ENCODE measurements around the gene LAMB3.

LAMB3 gene

DNA sequence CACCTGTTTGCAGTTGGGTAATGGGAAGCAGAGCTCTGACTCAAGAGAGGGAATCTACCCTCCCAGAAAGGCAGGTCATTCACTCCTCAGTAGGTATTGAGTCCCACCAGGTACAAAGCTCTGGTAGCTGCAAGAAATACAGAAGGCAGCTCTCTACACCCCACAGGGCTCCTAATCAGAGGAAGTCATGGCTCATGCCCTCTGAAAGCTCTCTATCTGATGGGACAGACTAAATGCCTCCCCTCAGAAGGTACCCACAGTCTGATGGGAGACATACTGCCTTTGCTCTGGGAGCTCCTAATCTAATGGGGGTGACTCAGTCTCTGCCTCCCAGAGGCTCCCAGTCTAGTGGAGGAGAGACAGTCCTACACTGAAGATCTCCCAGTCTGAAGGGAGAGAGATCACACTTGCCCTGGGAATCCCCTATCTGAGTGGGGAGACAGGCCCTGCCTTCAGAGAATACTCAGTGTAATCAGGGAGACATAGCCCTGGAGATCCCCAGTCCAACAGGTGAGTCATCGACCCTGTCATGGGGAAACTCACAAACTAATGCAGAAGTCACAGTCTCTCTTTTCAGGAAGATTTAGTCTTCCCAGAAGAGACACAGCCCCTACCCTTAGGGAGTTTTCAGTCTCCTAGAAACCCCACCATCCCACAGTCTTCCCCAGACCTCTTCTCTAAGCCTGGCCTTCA is 45.0 kb downstream of the LAMB3 start:
- POLR2A ChIA-PET = no interaction called here

DNA sequence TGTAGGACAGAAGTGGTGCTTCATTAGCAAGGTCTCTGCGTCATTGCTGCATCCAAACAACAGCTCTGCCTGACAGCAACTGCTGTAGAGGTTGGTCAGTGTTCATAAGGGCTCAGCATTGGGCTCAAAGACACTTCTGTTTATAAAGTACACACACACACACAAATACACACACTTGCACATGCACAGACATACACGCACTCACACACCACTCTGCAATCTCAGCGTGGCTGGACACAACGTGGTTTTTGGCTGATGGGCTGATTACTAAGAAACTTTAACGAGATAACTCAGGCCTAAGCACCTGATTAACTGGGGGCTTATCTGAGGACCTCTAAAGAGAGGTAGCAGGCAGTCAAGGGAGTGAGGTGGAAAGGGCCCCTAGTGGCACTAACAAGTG is 48.3 kb downstream of the LAMB3 start:
- DNase-seq (ENCODE audit: extremely low spot score) = no peak
- ChIA-PET POLR2A (no interaction called here), CTCF (interaction anchor here (1.3 to 16.7 kb wide), 9 partner anchors 9 to 144 kb away, joined by 3 to 148 read pairs (median 6); no protein-coding TSS in a partner anchor)
- TF ChIP-seq, protein P1, sequence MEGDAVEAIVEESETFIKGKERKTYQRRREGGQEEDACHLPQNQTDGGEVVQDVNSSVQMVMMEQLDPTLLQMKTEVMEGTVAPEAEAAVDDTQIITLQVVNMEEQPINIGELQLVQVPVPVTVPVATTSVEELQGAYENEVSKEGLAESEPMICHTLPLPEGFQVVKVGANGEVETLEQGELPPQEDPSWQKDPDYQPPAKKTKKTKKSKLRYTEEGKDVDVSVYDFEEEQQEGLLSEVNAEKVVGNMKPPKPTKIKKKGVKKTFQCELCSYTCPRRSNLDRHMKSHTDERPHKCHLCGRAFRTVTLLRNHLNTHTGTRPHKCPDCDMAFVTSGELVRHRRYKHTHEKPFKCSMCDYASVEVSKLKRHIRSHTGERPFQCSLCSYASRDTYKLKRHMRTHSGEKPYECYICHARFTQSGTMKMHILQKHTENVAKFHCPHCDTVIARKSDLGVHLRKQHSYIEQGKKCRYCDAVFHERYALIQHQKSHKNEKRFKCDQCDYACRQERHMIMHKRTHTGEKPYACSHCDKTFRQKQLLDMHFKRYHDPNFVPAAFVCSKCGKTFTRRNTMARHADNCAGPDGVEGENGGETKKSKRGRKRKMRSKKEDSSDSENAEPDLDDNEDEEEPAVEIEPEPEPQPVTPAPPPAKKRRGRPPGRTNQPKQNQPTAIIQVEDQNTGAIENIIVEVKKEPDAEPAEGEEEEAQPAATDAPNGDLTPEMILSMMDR (IDR thresholded peaks at IDR 0.05; ENCODE audit: control extremely low read depth, extremely low read depth, low read depth, missing control alignments) = no peak

More for the DNA sequence above, 45.0 kb downstream of the LAMB3 start:
- peak; percentile 74 for DNase-seq (ENCODE audit: extremely low spot score)
- TF ChIP-seq, protein P1 (IDR thresholded peaks at IDR 0.05; ENCODE audit: control extremely low read depth, extremely low read depth, low read depth, missing control alignments) = no peak
- CTCF ChIA-PET = interaction anchor here (0.6 to 16.7 kb wide), 14 partner anchors 6 to 141 kb away, joined by 3 to 148 read pairs (median 8); no protein-coding TSS in a partner anchor

DNA sequence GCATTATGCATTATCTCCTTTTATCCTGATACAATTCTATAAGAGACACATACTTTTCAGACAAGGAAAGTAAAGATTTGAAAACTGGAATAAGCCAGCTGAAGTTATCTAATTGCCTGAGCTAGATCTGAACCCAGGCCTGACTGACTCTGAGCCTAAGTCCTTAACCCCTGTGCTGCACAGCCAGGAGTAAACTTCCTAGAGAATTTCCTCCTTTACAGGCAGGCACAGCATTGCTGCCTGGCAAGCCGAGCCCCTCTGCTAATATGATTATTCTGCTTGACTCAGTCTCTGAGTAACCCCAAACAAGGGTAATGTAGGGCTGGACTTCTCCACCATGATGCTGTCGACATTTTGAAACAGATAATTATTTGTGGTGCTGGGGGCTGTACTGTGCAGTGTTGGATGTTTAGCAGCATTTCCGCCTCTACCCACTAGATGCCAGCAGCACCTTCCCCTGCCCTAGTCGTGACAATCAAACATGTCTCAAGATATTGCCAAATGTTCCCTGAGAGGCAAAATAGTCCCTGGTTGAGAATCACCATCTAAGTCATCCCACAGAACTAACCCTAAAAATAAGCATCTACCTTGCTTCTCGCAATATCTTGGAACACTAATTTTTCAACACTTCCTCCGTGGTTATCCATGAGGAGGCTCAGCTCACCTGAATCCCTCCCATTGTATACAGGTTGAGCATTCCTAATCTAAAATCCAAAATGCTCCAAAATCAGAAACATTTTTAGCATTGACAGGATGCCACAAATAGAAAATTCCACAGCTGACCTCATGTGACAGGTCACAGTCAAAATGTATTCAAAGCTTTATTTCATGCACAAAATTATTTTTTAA is 50.2 kb downstream of the LAMB3 start:
- TF ChIP-seq, protein P1 (IDR thresholded peaks at IDR 0.05; ENCODE audit: control extremely low read depth, extremely low read depth, low read depth, missing control alignments) = peak; percentile 50
- ChIA-PET POLR2A (no interaction called here), CTCF (interaction anchor here (0.7 to 16.7 kb wide), 17 partner anchors 11 to 146 kb away, joined by 3 to 148 read pairs (median 4); no protein-coding TSS in a partner anchor)
- DNase-seq (ENCODE audit: extremely low spot score) = no peak

DNA sequence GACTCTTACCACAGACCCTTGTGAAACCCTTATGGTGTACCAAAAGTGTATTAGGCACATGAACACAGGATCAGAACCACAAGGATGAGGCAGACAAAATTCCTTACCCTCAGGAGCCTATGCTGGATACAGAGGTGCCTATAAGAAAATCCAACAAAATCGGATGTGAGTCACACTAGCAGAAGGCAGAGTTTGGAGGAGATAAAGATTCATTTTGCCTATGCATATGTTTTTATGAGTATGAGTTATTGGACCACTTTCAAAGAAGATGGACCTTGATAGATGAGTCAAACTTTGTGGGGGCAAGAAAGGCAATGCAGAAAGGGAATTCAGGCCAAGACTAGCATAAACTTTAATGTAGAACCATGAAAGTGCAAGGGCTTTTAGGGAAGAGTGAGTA is 51.7 kb downstream of the LAMB3 start:
- POLR2A ChIA-PET = no interaction called here
- DNase-seq (ENCODE audit: extremely low spot score) = no peak
- TF ChIP-seq, protein P1 (IDR thresholded peaks at IDR 0.05; ENCODE audit: control extremely low read depth, extremely low read depth, low read depth, missing control alignments) = no peak
- CTCF ChIA-PET = interaction anchor here (0.8 to 16.7 kb wide), 7 partner anchors 10 to 222 kb away, joined by 3 to 148 read pairs (median 3); no protein-coding TSS in a partner anchor

DNA sequence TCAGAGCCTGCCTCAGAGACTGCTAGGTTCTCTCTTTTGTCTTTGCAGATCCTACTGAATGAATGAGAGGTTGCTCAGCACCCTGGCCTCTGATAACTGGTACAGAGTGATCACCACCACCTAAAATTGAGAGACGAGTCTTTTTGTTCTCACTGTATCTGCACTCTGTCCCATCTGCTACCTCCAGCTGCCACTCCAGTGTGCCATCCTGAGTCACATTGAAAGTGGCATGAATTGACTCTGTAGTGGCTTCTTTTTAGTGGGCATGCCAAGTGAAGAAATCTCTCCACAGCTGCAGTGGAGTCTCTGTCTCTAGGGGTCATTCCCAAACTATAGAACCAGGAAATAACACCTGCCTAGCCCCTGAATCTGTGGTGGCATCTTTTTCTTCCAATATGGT is 54.0 kb downstream of the LAMB3 start:
- TF ChIP-seq, protein P1 (IDR thresholded peaks at IDR 0.05; ENCODE audit: control extremely low read depth, extremely low read depth, low read depth, missing control alignments) = no peak
- ChIA-PET POLR2A (no interaction called here), CTCF (interaction anchor here (0.9 to 16.7 kb wide), 8 partner anchors 13 to 225 kb away, joined by 3 to 148 read pairs (median 4); partner anchors contain the start of gene LAMB3)
- no peak for DNase-seq (ENCODE audit: extremely low spot score)

DNA sequence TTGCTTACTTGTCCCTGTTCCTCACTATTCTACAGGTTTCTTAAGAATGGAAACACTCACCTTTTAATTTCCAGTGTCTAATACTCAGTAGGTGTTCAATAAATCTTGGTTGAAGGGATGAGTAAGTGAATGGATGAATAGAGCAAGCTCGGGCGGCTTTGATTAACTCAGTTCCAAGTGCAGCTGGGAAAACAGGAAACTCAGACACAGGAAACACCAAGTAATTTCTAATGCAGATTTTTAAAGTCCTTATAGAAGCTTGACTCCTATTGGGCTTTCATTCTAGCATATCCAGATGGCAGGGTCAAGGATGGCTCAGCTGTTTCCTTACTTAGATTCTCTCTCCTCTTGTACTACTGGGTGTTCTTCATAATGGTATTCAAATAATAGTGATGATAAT is 54.7 kb downstream of the LAMB3 start:
- ChIA-PET POLR2A (no interaction called here), CTCF (interaction anchor here (0.9 to 16.7 kb wide), 8 partner anchors 16 to 226 kb away, joined by 3 to 148 read pairs (median 4); partner anchors contain the start of gene LAMB3)
- DNase-seq (ENCODE audit: extremely low spot score) = no peak
- TF ChIP-seq, protein P1 (IDR thresholded peaks at IDR 0.05; ENCODE audit: control extremely low read depth, extremely low read depth, low read depth, missing control alignments) = no peak
